Endodermal cell (in vitro differentiated cells): ENCODE measurements around the gene HAPSTR1. TPM values are rescaled to one million over a fixed set of nuclear protein-coding genes. Genes with fewer than 3 reads are reported as not detected.
A peak's percentile ranks its signal among the peaks of the same experiment; 100 is the strongest.
"Not testable (repeated sequence)": the region's sequence is repeated elsewhere in the genome, so short reads cannot be mapped to it uniquely, and the experiment has no call there.

Source experiments
- DNase-seq: peaks from one replicate; pipeline ENCODE4 v3.0.0-alpha.2; 2017
- H3K27ac ChIP-seq: 2 replicates; pipeline ENCODE4 v1.5.1; 2013; ENCODE audit warnings: mild to moderate bottlenecking, low read depth, low read length, moderate library complexity
- H3K27me3 ChIP-seq: 2 replicates; pipeline ENCODE4 v1.6.1; 2013; ENCODE audit warnings: mild to moderate bottlenecking, low read length, moderate library complexity; ENCODE audit not compliant: insufficient read depth, control insufficient read depth, poor library complexity, severe bottlenecking
- H3K36me3 ChIP-seq: 2 replicates; pipeline ENCODE4 v1.7.0; 2013; ENCODE audit warnings: mild to moderate bottlenecking, low read length, moderate library complexity; ENCODE audit not compliant: control insufficient read depth, insufficient read depth
- H3K4me1 ChIP-seq: one replicate; pipeline ENCODE4 v1.7.0; 2013; ENCODE audit warnings: low read length; ENCODE audit not compliant: control insufficient read depth, insufficient read depth
- H3K4me3 ChIP-seq: 2 replicates; pipeline ENCODE4 v1.5.1; 2013; ENCODE audit warnings: mild to moderate bottlenecking, low read length, moderate library complexity
- H3K9ac ChIP-seq: 2 replicates; pipeline ENCODE4 v1.6.1; 2013; ENCODE audit warnings: mild to moderate bottlenecking, low read length, moderate library complexity; ENCODE audit not compliant: poor library complexity, severe bottlenecking; ENCODE audit errors: extremely low read depth
- H3K9me3 ChIP-seq: 2 replicates; pipeline ENCODE4 v1.6.1; 2013; ENCODE audit warnings: mild to moderate bottlenecking, low read length, moderate library complexity; ENCODE audit not compliant: control insufficient read depth
- H3K27ac Mint-ChIP-seq: 2 replicates; pipeline ENCODE4 v1.8.0; 2020; ENCODE audit warnings: mixed read lengths
- H3K27me3 Mint-ChIP-seq: 2 replicates; pipeline ENCODE4 v1.8.0; 2021; ENCODE audit warnings: mild to moderate bottlenecking, mixed read lengths; ENCODE audit not compliant: insufficient read depth
- H3K36me3 Mint-ChIP-seq: 2 replicates; pipeline ENCODE4 v1.8.0; 2020; ENCODE audit warnings: low read depth, mixed read lengths
- H3K4me1 Mint-ChIP-seq: 2 replicates; pipeline ENCODE4 v1.8.0; 2020; ENCODE audit warnings: mixed read lengths
- H3K4me3 Mint-ChIP-seq: 2 replicates; pipeline ENCODE4 v1.8.0; 2020; ENCODE audit warnings: mild to moderate bottlenecking, moderate library complexity, mixed read lengths
- H3K9me3 Mint-ChIP-seq: 2 replicates; pipeline ENCODE4 v1.8.0; 2020; ENCODE audit warnings: mild to moderate bottlenecking, mixed read lengths
- CTCF ChIP-seq: fragments of 200-600 bp; sonication (generic); conservative IDR thresholded peaks from 2 replicates; pipeline ENCODE4 v1.5.0; 2021; ENCODE audit warnings: antibody characterized with exemption, mild to moderate bottlenecking
- WGBS, 2 experiments: methylation state at CpG; one replicate each; pipeline versions ENCODE4 v1.1.5 to v1.1.7; 2013; ENCODE audit warnings: missing lambda C conversion rate in 2 of 2, mixed read lengths in 1 of 2; ENCODE audit not compliant: insufficient coverage in 1 of 2, insufficient read length in 1 of 2; 5-methylcytosine and 5-hydroxymethylcytosine counted together
- total RNA-seq, 2 donors: library from RNA; stranded (reverse); fragmentation: NEBNext Ultra II Directional in 1 of 2; extraction: Animal tissue kit (Norgen Biotek cat#: 25700) in 1 of 2; gene quantifications; 2 replicates in 1 of 2; 3 replicates in 1 of 2; pipeline ENCODE4 v1.2.1, GENCODE V29; 2021

The HAPSTR1 gene
- total RNA-seq, 2 donors from 2014 or later: 60.9 to 68.5 TPM

- no peak overlapping the region for H3K9ac ChIP-seq
- no peak overlapping the region for H3K27ac ChIP-seq
- H3K4me3 Mint-ChIP-seq: no peak overlapping the region
- no peak for DNase-seq
- no peaks in the 10 kb centered on the region for H3K4me1 Mint-ChIP-seq
- no peaks in the 10 kb centered on the region for H3K27me3 Mint-ChIP-seq
- H3K27me3 ChIP-seq: no peaks in the 10 kb centered on the region
- no peaks in the 10 kb centered on the region for H3K36me3 ChIP-seq
- TF ChIP-seq CTCF: no peak
- H3K27ac Mint-ChIP-seq: no peak overlapping the region
- 79 to 80% methylated on average over 3 to 7 of the region's 7 CpGs for WGBS, 2 experiments
- no peaks in the 10 kb centered on the region for H3K36me3 Mint-ChIP-seq
- peaks cover 11% of the 10 kb centered on the region for H3K9me3 ChIP-seq
- H3K4me1 ChIP-seq: no peaks in the 10 kb centered on the region
- peaks cover 8% of the 10 kb centered on the region for H3K9me3 Mint-ChIP-seq
- no peak overlapping the region for H3K4me3 ChIP-seq
Observed at GRCh38 chr16:9082422-9082821, 9.0 kb upstream of the HAPSTR1 start.

- H3K4me1 ChIP-seq, H3K27me3 Mint-ChIP-seq, H3K4me3 Mint-ChIP-seq, H3K4me1 Mint-ChIP-seq, H3K27ac ChIP-seq, H3K36me3 Mint-ChIP-seq, H3K9me3 Mint-ChIP-seq, H3K27me3 ChIP-seq, H3K4me3 ChIP-seq, H3K9ac ChIP-seq, H3K27ac Mint-ChIP-seq, H3K36me3 ChIP-seq, H3K9me3 ChIP-seq, DNase-seq: not testable (repeated sequence)
- WGBS, 2 experiments: 89 to 100% methylated on average over 4 to 7 of the region's 7 CpGs
Observed at GRCh38 chr16:9087733-9088132, 3.7 kb upstream of the HAPSTR1 start.

GRCh38 chr16:9088848-9089247, 2.6 kb upstream of the HAPSTR1 start:
- no peaks in the 10 kb centered on the region for H3K9me3 ChIP-seq
- H3K27ac Mint-ChIP-seq: no peak overlapping the region
- no peak overlapping the region for H3K4me3 Mint-ChIP-seq
- H3K4me1 ChIP-seq: no peaks in the 10 kb centered on the region
- no peak for TF ChIP-seq CTCF
- H3K36me3 Mint-ChIP-seq: peaks cover 13% of the 10 kb centered on the region
- H3K4me1 Mint-ChIP-seq: peaks cover 10% of the 10 kb centered on the region
- H3K27me3 Mint-ChIP-seq: peaks cover 2% of the 10 kb centered on the region
- no peaks in the 10 kb centered on the region for H3K27me3 ChIP-seq
- no peak overlapping the region for H3K27ac ChIP-seq
- H3K36me3 ChIP-seq: peaks cover 11% of the 10 kb centered on the region
- no peaks in the 10 kb centered on the region for H3K9me3 Mint-ChIP-seq
- no peak overlapping the region for H3K4me3 ChIP-seq
- no peak overlapping the region for H3K9ac ChIP-seq
- WGBS, 2 experiments: 86 to 95% methylated on average over 8 to 10 of the region's 10 CpGs
- DNase-seq: no peak

GRCh38 chr16:9089660-9090059, 1.8 kb upstream of the HAPSTR1 start:
- Histone ChIP-seq H3K9me3 (no peaks in the 10 kb centered on the region), H3K9ac (peak overlapping the region; percentile 70), H3K4me3 (peak overlapping the region; percentile 86), H3K4me1 (no peaks in the 10 kb centered on the region), H3K27ac (peak overlapping the region; percentile 68), H3K36me3 (peaks cover 19% of the 10 kb centered on the region), H3K27me3 (no peaks in the 10 kb centered on the region)
- Mint-ChIP-seq H3K4me1 (peaks cover 16% of the 10 kb centered on the region), H3K9me3 (no peaks in the 10 kb centered on the region), H3K27ac (peak overlapping the region; percentile 56), H3K4me3 (peak overlapping the region; percentile 91), H3K36me3 (peaks cover 20% of the 10 kb centered on the region), H3K27me3 (peaks cover 2% of the 10 kb centered on the region)
- WGBS, 2 experiments: 79 to 89% methylated on average over 1 to 4 of the region's 6 CpGs
- no peak for TF ChIP-seq CTCF
- no peak for DNase-seq
